Measurements from ENCODE around the gene ATG9A. TPM values are rescaled to one million over a fixed set of nuclear protein-coding genes. Genes with fewer than 3 reads are reported as not detected.
"Not testable (repeated sequence)": the region's sequence is repeated elsewhere in the genome, so short reads cannot be mapped to it uniquely, and the experiment has no call there.

The ATG9A gene, protein sequence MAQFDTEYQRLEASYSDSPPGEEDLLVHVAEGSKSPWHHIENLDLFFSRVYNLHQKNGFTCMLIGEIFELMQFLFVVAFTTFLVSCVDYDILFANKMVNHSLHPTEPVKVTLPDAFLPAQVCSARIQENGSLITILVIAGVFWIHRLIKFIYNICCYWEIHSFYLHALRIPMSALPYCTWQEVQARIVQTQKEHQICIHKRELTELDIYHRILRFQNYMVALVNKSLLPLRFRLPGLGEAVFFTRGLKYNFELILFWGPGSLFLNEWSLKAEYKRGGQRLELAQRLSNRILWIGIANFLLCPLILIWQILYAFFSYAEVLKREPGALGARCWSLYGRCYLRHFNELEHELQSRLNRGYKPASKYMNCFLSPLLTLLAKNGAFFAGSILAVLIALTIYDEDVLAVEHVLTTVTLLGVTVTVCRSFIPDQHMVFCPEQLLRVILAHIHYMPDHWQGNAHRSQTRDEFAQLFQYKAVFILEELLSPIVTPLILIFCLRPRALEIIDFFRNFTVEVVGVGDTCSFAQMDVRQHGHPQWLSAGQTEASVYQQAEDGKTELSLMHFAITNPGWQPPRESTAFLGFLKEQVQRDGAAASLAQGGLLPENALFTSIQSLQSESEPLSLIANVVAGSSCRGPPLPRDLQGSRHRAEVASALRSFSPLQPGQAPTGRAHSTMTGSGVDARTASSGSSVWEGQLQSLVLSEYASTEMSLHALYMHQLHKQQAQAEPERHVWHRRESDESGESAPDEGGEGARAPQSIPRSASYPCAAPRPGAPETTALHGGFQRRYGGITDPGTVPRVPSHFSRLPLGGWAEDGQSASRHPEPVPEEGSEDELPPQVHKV
- total RNA-seq, result 66.3 TPM
- long read RNA-seq, full-length matches to known transcripts, result 29 of 96 reads
- long read RNA-seq, partial matches to known transcripts, result 53 of 96 reads
- long read RNA-seq, other reads (novel, unspliced or antisense), result 14 of 96 reads

DNA sequence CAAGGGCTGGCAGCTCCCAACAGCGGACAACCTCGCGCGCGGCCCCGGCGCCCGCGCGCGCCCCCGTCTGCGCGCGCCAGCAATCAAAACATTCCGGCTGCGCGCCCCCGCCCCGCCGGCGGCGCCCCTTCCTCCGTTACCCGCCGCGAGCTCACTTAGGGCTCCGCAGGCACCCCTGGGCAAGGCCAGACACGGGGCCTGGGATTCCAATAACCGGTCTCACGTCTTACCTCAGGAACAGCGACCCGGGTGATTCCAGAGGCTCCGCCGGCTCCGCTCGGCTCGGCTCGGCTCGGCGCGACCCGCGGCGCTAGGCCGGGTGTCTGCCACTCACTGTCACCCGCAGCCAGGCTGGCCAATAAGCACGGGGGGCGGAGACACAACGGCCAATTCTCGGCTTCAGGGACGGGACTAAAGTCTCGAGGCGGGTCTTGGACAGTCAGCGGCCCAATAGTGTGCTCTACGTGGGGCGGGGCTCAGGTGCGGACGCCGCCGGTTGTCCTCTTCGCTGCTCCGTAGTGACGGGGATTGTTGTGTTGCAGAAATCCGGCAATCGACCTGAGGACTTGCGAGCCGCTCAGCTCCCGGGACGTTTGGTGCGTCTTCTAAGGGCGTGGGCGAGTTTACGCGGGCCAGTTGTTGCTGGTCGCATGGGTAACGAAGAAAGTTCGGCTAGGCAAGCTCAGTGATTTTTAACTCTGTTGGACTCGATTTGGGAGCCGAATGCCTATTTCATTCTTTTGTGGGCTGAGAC is at the start of gene ATG9A, which contains the start of gene ANKZF1:
ATG9A (minus strand) TSS at position 332 of the 754 bp plus-strand sequence. CDS start 1,612 bp downstream, outside the sequence.
ANKZF1 (plus strand) TSS at position 502 of the 754 bp plus-strand sequence. CDS start 452 bp downstream, outside the sequence.
- DNase-seq (ENCODE audit: low spot score), result peak; percentile 100
- intact Hi-C loops (cut with DNase I), result loop anchor here (1.0 to 5.0 kb wide), 3 partner anchors 11 to 68 kb away; partner anchors contain the start of genes ABCB6, GLB1L and STK16

DNA sequence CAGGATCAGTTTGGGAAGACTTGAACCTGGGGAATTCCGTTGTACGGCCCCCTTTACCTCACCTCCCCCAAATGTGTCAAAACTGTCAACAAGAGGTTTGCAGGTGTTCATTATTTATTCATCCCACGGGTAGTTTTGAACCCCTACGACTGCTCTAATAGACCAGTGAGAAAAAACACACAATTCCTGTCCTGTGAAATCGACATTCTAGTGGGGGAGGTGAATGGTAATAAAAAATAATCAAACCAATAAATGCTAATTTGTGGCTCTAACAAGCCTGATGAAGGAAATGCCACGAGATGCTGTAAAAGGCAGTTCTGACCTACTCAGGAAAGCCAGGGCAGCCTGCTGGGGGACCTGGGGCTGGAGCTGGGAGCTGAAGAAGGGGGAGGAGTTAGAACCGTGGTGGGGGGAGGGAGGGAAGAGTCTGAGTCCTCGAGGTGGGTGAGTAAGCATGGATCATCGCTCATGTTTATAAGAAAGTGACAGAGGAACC is 49.3 kb upstream of the ATG9A start:
- intact Hi-C loops (cut with DNase I), result loop anchor here (1.0 to 2.0 kb wide), 2 partner anchors 26 to 101 kb away; partner anchors contain the start of genes TUBA4A and TUBA4B
- no peak for DNase-seq (ENCODE audit: low spot score)

DNA sequence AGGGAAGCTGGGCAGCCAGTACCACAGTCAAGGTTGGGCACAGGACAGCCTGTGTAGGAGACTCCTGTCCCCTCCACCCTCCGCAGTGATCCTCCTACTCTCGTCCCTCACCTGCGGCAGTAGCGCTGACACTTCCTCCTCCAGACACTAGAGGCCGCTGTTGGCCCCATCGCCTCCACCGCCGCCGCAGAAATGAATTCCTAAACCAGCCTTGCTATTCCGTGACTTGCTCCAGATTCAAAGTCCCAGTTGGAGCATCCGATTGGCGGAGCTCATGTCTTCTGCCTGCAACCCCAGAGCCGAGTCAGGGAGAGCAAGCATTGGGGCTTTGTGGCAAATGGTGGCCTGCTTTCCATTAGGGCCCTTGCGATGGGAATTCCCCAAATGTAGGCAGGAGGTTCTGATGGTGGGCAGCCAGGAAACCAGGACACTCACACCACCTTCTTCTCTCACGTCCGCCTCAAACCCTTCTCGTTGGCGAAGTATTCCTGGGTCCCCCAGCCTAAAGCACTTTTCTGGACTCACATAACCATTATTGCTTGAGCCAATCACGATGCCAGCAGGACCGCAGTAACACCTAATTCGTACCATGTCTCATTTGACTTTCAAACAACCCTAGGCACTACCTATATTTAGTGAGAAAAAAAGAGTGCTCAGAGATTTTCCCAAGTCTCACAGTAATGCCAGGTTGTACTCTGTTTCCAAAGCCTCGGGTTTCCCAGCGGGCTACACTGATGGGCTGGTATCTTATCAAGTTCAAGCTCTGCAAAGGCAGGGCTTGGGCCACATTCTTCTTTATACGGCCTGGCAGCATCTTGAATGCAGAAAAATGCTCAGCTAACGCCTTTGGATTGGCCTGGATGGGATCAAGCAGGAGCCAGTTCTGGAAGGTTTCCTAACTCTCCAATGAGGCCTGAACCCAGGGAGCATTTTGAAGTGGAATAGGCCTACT is 48.5 kb upstream of the ATG9A start:
- intact Hi-C loops (cut with DNase I), result loop anchor here (1.0 to 2.0 kb wide), 2 partner anchors 16 to 25 kb away; partner anchors contain the start of genes TUBA4A and TUBA4B
- peak; percentile 94 for DNase-seq (ENCODE audit: low spot score)

DNA sequence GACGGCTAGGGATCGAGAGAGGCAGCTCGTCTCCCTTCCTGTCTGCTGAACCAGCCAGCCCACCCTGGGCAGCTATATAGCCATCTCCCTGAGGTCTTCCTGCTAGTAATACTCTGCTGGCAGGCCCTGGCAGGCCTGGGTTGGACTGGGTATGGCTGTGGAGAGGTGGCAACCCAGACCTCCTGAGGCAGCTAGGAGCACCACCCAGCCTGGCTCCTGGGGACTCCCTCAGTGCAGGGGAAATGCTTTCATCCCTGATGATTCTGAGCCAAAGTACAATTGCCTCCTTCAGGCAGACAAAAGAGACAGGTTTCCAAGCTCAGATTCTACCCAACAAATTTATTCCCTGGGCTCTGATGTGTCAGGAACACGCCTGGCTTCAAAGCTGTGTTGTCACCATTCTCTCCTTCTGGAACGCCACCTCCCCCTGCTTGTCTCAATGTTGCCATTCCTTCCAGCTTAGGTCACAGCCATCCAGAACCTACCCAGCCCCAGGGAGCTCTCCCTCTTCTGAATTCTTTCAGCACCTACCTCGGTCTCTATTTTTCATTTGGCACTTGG is 45.0 kb upstream of the ATG9A start:
- intact Hi-C loops (cut with DNase I), result no loop called here
- no peak for DNase-seq (ENCODE audit: low spot score)

DNA sequence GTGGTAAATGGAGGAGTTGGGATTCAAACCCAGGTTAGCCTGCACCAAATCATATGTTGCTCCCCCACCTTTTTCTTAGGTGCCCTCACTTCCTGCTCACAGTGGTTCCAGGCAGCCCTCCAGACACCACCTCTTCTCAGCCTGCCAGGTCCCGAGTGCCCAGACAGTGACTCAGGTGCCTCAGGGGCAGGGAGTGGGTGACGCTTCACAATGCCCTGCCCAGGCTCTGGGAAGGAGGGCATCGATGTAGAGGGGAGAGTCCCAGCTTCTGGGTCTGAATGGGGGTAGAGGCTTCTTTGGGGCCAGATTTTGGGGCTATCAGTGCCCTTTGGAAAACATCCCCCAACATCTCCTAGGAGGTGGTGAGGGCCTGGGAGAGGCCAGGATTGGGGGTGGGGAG is 44.5 kb upstream of the ATG9A start:
- no peak for DNase-seq (ENCODE audit: low spot score)
- intact Hi-C loops (cut with DNase I), result no loop called here

DNA sequence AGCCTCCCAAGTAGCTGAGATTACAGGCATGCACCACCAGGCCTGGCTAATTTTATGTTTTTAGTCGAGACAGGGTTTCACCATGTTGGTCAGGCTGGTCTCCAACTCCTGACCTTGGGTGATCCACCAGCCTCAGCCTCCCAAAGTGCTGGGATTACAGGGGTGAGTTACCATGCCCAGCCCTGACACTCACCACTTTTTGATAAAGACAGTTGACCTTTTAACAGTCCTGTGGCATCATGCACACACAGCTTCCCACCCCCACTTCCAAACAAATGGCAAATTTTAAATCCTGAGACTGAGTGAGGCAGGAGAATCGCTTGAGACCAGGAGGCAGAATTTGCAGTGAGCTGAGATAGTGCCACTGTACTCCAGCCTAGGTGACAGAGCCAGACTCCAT is 43.6 kb upstream of the ATG9A start:
- intact Hi-C loops (cut with DNase I), result no loop called here
- DNase-seq (ENCODE audit: low spot score), result no peak

DNA sequence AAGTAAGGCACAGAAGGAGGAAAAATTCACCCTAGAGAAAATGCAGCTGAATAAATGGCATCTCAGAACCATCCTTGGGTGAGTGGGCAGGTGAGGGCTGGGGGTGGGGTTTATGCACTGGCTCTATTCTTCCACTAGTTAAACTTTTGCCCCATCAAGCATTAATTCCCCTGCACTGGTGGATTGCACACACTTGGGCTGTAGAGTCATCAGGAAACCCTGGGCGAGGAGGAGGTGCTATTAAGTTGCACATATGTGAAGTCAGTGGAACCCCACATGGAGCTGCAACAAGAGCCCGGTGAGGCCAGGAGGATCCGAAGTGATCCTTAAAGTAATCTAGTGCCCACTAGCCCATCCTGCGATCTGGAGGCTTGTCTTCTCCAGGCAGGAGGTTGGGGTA is 42.9 kb upstream of the ATG9A start:
- intact Hi-C loops (cut with DNase I), result no loop called here
- no peak for DNase-seq (ENCODE audit: low spot score)

DNA sequence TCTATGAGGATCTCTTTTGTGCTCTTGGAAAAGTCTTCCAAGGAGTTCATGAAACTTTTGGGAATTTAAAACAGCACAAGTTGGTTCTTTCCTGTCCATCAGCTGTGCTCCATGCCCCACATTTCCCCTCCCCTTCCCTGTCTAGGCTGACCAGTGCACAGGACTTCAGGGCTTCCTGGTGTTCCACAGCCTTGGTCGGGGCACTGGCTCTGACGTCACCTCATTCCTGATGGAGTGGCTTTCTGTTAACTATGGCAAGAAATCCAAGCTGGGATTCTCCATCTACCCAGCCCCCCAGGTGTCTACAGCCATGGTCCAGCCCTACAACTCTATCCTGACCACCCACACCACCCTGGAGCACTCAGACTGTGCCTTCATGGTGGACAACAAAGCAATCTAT is 41.6 kb upstream of the ATG9A start:
- intact Hi-C loops (cut with DNase I), result no loop called here
- DNase-seq (ENCODE audit: low spot score), result no peak

DNA sequence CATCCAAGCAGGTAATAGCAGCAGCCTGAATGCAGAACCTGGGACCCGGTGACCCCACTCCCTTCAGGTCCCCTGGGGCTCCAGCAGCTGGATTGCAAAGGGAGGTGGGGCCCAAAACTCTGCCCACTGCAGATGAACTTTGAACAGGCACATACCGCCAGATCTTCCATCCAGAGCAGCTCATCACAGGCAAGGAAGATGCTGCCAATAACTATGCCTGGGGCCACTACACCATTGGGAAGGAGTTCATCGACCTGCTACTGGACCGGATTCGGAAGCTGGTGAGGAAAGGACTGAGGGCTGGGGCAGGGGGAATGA is 40.6 kb upstream of the ATG9A start:
- no peak for DNase-seq (ENCODE audit: low spot score)

DNA sequence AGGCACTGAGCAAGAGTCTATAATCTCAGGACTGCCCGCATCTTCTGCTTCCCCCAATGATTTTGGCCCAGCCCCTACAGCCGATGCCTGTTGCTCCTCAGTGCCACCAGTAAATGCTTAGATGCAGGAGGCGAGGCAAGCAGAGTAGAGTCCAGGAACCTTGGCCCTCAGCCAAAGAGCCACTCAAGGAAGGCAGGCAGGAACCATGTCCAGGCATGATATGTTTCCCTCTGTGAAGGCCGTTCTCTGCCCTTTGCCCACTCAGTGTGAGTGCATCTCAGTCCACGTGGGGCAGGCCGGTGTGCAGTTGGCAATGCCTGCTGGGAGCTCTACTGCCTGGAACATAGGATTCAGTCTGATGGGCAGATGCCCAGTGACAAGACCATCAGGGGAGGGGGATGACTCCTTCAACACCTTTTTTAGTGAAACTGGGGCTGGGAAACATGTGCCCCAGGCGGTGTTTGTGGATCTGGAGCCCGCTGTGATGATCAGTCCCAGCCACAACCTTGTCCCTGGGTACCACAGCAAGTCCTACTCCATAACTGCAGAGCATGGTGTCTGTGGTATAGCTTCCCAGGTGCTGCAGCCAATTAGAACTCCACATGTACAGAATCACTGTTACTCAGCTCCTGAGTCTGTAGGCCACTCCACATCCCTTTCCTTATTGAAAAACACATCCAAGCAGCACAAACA is 40.1 kb upstream of the ATG9A start:
- no peak for DNase-seq (ENCODE audit: low spot score)
- intact Hi-C loops (cut with DNase I), result loop anchor here (5.0 kb wide), 1 partner anchor 38 kb away; the partner anchor contains the start of gene PTPRN

More for the DNA sequence above, 40.6 kb upstream of the ATG9A start:
- intact Hi-C loops (cut with DNase I), result no loop called here

DNA sequence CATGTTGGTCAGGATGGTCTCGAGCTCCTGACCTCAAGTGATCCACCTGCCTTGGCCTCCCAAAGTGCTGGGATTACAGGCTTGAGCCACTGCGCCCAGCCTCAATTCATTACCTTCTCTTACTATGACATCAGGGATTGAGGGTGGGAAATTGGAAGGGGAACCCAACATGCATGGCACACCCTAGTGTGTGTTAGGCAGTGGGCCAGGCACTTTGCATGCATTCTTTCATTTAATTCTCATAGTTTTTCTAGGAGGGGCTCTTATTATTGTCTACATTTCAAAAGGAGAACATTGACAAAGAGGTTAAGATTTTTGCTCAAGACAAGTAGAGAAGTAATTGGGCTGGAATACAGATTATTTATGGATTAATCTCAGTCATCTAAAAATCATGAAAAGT is 38.9 kb upstream of the ATG9A start:
- no peak for DNase-seq (ENCODE audit: low spot score)
- intact Hi-C loops (cut with DNase I), result loop anchor here (5.0 kb wide), 1 partner anchor 39 kb away; the partner anchor contains the start of gene PTPRN

DNA sequence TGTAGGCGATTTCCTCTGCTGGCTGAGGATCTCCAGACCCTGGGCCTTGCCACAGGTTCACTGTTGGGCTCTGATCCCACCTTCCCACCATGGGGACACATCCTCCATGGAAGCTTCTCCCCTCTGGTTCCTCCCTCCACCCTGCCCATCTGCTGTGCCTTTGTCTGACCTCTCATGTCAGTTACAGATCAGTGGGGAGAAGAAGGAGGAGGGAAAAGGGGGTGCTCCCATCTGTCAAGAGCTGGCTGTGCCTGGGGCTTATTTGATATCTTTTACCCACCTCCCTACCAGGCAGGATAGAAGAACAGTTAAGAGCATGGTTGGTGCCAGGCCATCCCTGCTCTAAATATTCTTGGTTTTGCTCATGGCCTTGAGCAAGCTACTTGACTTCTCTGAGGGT is 37.5 kb upstream of the ATG9A start:
- DNase-seq (ENCODE audit: low spot score), result no peak
- intact Hi-C loops (cut with DNase I), result loop anchor here (5.0 kb wide), 1 partner anchor 40 kb away; the partner anchor contains the start of gene PTPRN

DNA sequence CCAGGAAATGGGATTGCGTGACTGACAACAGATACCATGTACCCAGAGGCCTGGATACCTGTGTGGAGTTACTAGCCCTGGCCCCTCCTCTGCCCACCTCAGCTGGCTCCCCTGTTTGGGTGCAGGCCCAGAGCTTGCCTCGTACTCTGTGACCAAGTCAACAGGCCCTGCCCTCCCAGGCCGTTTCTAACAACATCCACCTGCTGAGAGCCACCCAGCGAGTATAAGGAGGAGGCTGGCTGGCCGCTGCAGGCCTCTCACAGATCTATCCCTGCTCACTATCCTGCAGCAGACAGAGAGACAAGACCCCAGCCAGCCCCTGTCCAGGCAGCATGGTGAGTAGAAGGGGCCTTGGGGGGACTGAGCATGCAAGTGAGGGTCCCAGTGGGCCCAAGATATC is 36.8 kb upstream of the ATG9A start:
- intact Hi-C loops (cut with DNase I), result loop anchor here (5.0 kb wide), 1 partner anchor 41 kb away; the partner anchor contains the start of gene PTPRN
- no peak for DNase-seq (ENCODE audit: low spot score)

DNA sequence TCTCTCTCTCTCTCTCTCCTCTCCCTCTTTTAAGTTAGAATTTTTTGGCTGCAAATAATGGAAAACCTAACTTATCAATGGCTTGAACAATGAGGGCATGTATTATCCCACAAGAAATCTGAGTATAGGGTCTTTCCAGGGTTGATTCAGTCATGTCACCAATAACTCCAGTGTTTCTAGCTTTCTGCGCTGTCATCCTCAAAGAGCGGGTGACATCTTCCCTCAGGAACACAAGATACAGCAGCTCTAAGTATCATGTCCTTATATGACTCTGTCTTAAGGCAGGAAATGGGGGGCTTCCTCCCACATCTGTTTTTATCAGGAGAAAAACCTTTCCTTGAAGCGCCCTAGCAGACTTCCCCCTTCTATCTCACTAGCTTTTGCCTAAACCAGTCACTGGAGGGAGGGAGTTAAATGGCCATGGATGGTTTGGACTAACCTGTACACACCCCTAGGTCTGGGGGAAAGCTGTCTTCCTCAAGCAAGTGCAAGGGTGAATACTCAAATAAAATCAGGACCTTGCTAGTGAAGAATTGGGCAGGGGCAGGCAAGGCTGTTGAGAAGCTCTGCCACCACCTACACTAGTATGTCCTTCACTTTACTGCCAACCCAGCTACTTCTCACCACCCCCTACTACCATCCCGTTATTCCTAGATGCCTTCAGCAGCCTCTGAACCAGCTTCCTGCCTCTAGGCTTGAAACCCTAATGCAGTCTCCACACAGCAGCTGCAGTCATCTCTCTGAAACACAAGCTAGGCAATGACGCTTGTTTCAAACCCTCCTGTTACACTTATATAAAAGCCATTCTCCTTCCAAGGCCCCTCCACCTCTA is 31.8 kb upstream of the ATG9A start:
- intact Hi-C loops (cut with DNase I), result no loop called here
- DNase-seq (ENCODE audit: low spot score), result no peak

DNA sequence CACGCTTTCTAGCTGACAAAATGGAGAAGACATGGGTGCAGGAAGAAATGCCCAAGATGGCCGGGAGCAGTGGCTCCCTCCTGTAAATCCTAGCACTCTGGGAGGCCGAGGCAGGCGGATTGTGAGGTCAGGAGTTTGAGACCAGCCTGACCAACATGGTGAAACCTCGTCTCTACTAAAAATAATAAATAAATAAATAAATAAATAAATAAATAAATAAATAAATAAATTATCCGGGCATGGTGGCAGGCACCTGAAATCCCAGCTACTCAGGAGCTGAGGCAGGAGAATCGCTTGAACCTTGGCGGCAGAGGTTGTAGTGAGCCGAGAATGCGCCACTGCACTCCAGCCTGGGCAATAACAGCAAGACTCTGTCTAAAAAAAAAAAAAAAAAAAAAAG is 29.5 kb upstream of the ATG9A start:
- DNase-seq (ENCODE audit: low spot score); intact Hi-C loops (cut with DNase I): not testable (repeated sequence)

DNA sequence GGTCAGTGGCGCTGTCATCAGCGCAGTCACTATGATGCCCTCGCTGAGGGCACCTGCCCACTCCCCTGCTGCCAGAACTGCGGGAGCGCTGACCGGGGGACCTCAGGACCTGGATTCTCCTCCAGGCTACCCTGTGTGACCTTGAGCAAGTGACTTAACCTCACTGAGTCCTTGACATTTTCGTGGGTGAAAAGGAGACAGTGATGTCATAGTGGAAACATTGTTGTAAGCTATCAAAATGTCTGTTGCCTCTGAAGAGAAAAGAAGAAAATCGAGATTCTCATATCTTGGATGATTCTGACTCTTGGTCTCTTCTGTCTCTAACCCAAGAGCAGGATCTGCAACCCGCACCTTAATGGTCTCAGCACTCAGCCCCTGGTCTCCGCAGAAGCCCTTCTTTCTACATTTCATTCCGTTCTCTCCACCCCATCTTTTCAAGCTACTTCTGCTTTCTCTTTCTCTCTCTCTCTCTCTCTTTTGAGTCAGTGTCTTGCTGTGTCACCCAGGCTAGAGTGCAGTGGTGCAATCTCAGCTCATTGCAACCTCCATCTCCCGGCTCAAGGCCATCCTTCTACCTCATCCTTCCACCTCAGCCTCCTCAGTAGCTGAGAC is 25.3 kb upstream of the ATG9A start:
- intact Hi-C loops (cut with DNase I), result no loop called here
- DNase-seq (ENCODE audit: low spot score), result no peak

Data from cardiac septum (tissue), 1 donor.